NCI-H1930 (cell line): ENCODE results near the gene SPSB2.
A peak's percentile ranks its signal among the peaks of the same experiment; 100 is the strongest.

ENCODE experiments used
- DNase-seq, 2 experiments: peaks; one replicate each; lab custom pipeline; 2025; lab: John Stamatoyannopoulos, UW

The SPSB2 gene

GRCh38 chr12:6830999-6831398 lies 42.1 kb downstream of the SPSB2 start:
- no peak for DNase-seq

- DNase-seq: no peak
These were observed 42.7 kb downstream of the SPSB2 start for GRCh38 chr12:6830286-6830890.

- peak in 1 of 2 experiments; percentile 59 for DNase-seq
These were observed 43.4 kb downstream of the SPSB2 start for GRCh38 chr12:6829536-6830220.

GRCh38 chr12:6828781-6829535 lies 44.1 kb downstream of the SPSB2 start:
- DNase-seq: peak; percentile 35 to 59

GRCh38 chr12:6827982-6828780 lies 44.9 kb downstream of the SPSB2 start, which contains the start of gene P3H3:
Gene P3H3 (plus strand): TSS chr12:6828407. CDS start chr12:6828441, 34 bp downstream.
- DNase-seq: peak; percentile 43 to 48

GRCh38 chr12:6827437-6827911 lies 45.6 kb downstream of the SPSB2 start:
- peak; percentile 61 to 67 for DNase-seq

GRCh38 chr12:6826734-6827436 lies 46.2 kb downstream of the SPSB2 start:
- DNase-seq: no peak

- no peak for DNase-seq
These were observed 46.9 kb downstream of the SPSB2 start for GRCh38 chr12:6826125-6826733.

GRCh38 chr12:6825398-6826124 lies 47.5 kb downstream of the SPSB2 start:
- peak; percentile 78 to 88 for DNase-seq

- DNase-seq: peak in 1 of 2 experiments; percentile 41
These were observed 48.2 kb downstream of the SPSB2 start for GRCh38 chr12:6824901-6825381.

GRCh38 chr12:6824085-6824775 lies 48.9 kb downstream of the SPSB2 start:
- DNase-seq: no peak

- DNase-seq: no peak
These were observed 49.7 kb downstream of the SPSB2 start for GRCh38 chr12:6823182-6824084.

GRCh38 chr12:6822426-6823135 lies 50.5 kb downstream of the SPSB2 start:
- no peak for DNase-seq

GRCh38 chr12:6821591-6822425 lies 51.3 kb downstream of the SPSB2 start, which contains the start of gene GPR162:
Gene GPR162 (plus strand): TSS chr12:6821821. CDS start chr12:6823899, 2,078 bp downstream.
- peak in 1 of 2 experiments; percentile 34 for DNase-seq
